Heart right ventricle (tissue), 16 donors: ENCODE measurements around the gene PCGF1. TPM values are rescaled to one million over a fixed set of nuclear protein-coding genes. Genes with fewer than 3 reads are reported as not detected.
A peak's percentile ranks its signal among the peaks of the same experiment; 100 is the strongest.

Experiments used
- ATAC-seq, 8 donors: fragments of 200-7000 bp; cut with Tn5 transposase; one replicate each; pipeline ENCODE4 v1.9.1; 2020; ENCODE audit warnings: mild to moderate bottlenecking in 8 of 8, moderate library complexity in 8 of 8, moderate number of reproducible peaks in 1 of 8
- DNase-seq, 2 donors: peaks; one replicate each; pipeline ENCODE4 v3.0.0-alpha.2; 2020
- H3K27ac ChIP-seq, 10 donors: fragments of 200-600 bp; sonication (generic) in 2 of 10; one replicate each; pipeline versions ENCODE4 v1.5.0 to v1.8.0; 2020 to 2022; ENCODE audit warnings: mild to moderate bottlenecking in 3 of 10
- H3K27me3 ChIP-seq, 7 donors: fragments of 200-600 bp; one replicate each; pipeline ENCODE4 v1.8.0; 2021 to 2022; ENCODE audit warnings: mild to moderate bottlenecking in 2 of 7
- H3K36me3 ChIP-seq, 9 donors: fragments of 200-600 bp; sonication (generic) in 1 of 9; one replicate each; pipeline versions ENCODE4 v1.5.0 to v1.8.0; 2020 to 2022; ENCODE audit warnings: mild to moderate bottlenecking in 2 of 9
- H3K4me1 ChIP-seq, 9 donors: fragments of 200-600 bp; sonication (generic) in 1 of 9; one replicate each; pipeline versions ENCODE4 v1.5.0 to v1.8.0; 2020 to 2022; ENCODE audit warnings: mild to moderate bottlenecking in 4 of 9
- H3K4me3 ChIP-seq, 10 donors: fragments of 200-600 bp; sonication (generic) in 2 of 10; one replicate each; pipeline versions ENCODE4 v1.5.0 to v1.8.0; 2020 to 2022; ENCODE audit warnings: mild to moderate bottlenecking in 7 of 10, moderate library complexity in 2 of 10
- H3K9me3 ChIP-seq, 11 donors: fragments of 200-600 bp in 10 of 11; sonication (generic) in 2 of 11; one replicate each; pipeline versions ENCODE4 v1.5.0 to v1.8.0; 2013 to 2022; ENCODE audit warnings: mild to moderate bottlenecking in 2 of 11, control low read depth in 1 of 11, moderate library complexity in 1 of 11
- WGBS, 2 donors: extraction: QIAGEN DNeasy Blood & Tissue Kit; methylation state at CpG; one replicate each; pipeline ENCODE4 v1.1.7; 2013; ENCODE audit warnings: inconsistent platforms in 1 of 2; 5-methylcytosine and 5-hydroxymethylcytosine counted together
- intact Hi-C, 10 donors: fragments of 100-400 bp; cut with DNase I; formaldehyde crosslinking; loops; one replicate each; pipeline versions ENCODE4 v1.11.1 to v1.14.2; 2022
- polyA plus RNA-seq, 2 donors: library from polyadenylated mRNA; stranded (reverse); fragments of 200-250 nt; gene quantifications; one replicate each; pipeline ENCODE4 v1.2.3, GENCODE V29; 2013
- total RNA-seq, 10 donors: library from RNA; stranded (reverse); fragmentation: NEBNext Ultra II Directional in 3 of 10; extraction: Animal tissue kit (Norgen Biotek cat#: 25700) in 3 of 10; gene quantifications; one replicate each; pipeline versions ENCODE4 v1.2.1 to v1.2.4, GENCODE V29; 2021 to 2023
- TF ChIP-seq, protein P1 (sequence below), 9 donors: fragments of 200-600 bp; sonication (generic) in 2 of 9; IDR thresholded peaks; one replicate each; pipeline versions ENCODE4 v1.5.0 to v1.8.0; 2021 to 2022; ENCODE audit warnings: antibody characterized with exemption in 9 of 9, mild to moderate bottlenecking in 5 of 9, moderate library complexity in 1 of 9
- donor health status: Arrhythmogenic right ventricular cardiomyopathy.
- donor health status: ischemic (EF 13 %, LVEDD 7.1; RV severe dilation, severe dysfunction).
- donor health status: healthy with polysubstance abuse.
- donor health status: DM: no; HTN: yes; CAD: no.
- donor health status: DM: no; HTN: no; CAD: no.
- donor health status: ischemic (EF 25% LVEDD 6.9; RV normal size, moderate dysfunction).
- donor health status: ischemic (EF 25% LVEDD 5.7; RV mildly dilated, moderate dysfunction).
- donor health status: healthy.
- donor health status: DM: yes; HTN: yes; CAD: no.
- donor health status: Ischemic cardiomyopathy.
- donor health status: ischemic (EF 35%, LVEDD 5.7; RV mildly dilated, moderate dysfunction).
- donor health status: nonischemic (EF 11% LVEDD 7.7; RV severe dilation, severe dysfunction).
- donor health status: DM: yes; HTN: yes; CAD: no.
- donor health status: PGD.
- donor health status: ischemic (EF 29% LVEDD 5.4; RV normal size, mild dysfunction).
- donor health status: nonischemic (EF 23%, LVEDD 6.1; RV moderate dilation, normal function).

PCGF1 gene
- total and polyA plus RNA-seq, 12 donors = 10.7 to 27.7 (median 16.0) TPM

DNA sequence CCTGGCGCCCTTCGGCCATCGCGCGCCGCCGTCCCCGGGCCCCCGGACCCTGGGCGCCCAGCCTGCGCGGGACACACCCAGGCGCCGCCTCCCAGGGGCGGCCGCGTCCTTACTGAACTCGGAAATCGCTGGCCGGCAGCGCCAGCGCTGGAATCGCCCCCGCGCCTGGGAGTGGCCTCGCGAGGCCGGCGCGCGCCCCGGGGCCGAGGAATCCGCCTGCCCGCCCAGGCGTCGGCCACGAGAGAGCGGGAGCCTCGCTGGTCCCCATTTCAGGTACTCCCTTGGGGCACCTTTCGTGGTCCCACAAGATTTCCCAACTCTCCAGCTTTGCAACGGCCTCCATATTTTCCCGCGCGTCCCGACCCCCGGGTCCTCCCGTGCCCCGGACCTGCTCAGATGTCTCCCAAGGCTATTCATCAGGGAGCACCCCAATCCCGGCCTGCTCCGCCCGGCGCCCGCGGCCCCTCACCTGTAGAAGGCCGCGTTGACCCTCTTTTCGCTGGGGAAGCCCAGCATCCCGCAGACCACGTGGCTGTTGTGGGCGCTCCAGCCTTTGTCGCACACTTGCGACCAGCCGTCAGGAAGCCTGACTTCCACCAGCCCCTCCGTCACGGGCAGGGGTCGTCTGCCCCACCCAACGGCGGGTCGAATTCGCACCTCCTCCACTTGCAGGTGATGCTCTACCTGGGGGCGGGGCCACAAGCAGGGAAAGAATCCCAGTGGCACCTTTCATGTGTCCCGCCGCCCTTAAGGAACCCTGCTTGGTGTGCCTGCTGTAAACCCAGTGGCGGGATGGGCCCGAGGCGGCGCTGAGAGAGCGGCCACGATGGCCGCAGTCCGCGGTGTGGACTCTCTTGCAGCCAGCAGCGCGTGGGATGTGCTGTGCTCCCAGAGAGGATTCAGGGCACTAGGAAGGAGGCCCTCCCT is 41.7 kb upstream of the PCGF1 start:
- Histone ChIP-seq H3K27ac (peak overlapping the region; percentile 57 to 92 (median 80)), H3K27me3 (peaks cover 0 to 19% (median 0%) of the 10 kb centered on the region in 7 donors), H3K4me1 (peaks cover 6 to 36% (median 22%) of the 10 kb centered on the region in 9 donors), H3K9me3 (no peaks in the 10 kb centered on the region), H3K4me3 (peak overlapping the region; percentile 22 to 82 (median 68)), H3K36me3 (no peaks in the 10 kb centered on the region)
- DNase-seq (peak; percentile 72 to 80), ATAC-seq (peak; percentile 87 to 92 (median 88))
- TF ChIP-seq, protein P1, sequence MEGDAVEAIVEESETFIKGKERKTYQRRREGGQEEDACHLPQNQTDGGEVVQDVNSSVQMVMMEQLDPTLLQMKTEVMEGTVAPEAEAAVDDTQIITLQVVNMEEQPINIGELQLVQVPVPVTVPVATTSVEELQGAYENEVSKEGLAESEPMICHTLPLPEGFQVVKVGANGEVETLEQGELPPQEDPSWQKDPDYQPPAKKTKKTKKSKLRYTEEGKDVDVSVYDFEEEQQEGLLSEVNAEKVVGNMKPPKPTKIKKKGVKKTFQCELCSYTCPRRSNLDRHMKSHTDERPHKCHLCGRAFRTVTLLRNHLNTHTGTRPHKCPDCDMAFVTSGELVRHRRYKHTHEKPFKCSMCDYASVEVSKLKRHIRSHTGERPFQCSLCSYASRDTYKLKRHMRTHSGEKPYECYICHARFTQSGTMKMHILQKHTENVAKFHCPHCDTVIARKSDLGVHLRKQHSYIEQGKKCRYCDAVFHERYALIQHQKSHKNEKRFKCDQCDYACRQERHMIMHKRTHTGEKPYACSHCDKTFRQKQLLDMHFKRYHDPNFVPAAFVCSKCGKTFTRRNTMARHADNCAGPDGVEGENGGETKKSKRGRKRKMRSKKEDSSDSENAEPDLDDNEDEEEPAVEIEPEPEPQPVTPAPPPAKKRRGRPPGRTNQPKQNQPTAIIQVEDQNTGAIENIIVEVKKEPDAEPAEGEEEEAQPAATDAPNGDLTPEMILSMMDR (IDR thresholded peaks at IDR 0.05) = peak in 1 of 9 donors; percentile 11
- intact Hi-C loops = loop anchor here in 1 of 10 donors (5.0 kb wide), 1 partner anchor 38 kb away; no protein-coding TSS in a partner anchor
- 5 to 6% methylated on average over 80 to 85 of the region's 85 CpGs for WGBS, 2 donors

DNA sequence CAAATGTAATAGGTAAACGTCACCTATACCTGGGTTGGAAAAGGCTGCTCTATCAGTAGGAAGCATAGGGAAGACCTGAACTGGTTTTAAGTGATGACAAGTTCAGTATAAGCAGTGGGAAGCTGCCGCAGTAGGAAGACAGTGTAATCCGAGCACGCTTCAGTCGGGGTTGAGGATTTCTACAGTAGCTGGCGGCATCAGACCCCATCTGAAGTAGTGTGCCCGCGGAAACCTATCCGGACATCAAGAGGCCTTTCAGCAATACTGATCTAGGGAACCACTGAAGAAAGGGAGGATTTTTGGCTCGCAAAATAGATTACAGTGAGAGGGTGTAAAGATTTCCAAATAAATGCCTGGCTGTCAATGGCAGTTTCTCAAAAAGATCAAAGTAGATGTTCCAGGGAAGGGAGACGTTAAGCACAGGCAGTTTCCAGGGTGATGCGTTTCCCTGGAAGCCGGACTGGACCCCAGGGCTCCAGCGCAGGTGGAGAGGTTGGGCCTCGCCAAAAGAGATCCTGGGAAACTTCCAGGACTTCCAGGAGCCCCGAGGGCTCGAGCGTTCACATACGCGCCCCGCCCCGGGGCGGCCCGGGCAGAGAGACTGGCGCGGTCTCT is 40.9 kb upstream of the PCGF1 start:
- peak overlapping the region; percentile 57 to 92 (median 80) for H3K27ac ChIP-seq
- peaks cover 0 to 19% (median 0%) of the 10 kb centered on the region in 7 donors for H3K27me3 ChIP-seq
- ATAC-seq = peak in 2 of 8 donors; percentile 0 to 2

DNA sequence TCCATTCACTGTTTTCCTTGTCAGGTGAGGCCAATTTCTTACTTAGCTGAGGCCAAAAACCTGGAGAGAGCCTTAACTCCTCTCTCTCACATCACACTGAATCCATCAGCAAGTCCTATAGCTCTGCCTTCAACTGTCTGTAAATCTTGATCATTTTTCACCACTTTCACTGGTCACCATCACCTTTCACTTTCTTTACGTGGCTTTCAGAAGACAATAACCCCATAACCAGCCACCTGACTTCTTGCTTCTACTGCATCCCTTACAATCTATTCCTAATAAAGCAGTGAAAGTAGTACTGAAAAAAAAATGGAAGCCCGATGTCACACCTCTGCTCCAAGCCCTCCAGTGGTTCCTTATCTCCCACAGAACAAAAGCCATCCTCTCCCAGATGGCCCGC is 38.5 kb upstream of the PCGF1 start:
- H3K9me3 ChIP-seq = no peaks in the 10 kb centered on the region
- TF ChIP-seq, protein P1 (IDR thresholded peaks at IDR 0.05) = no peak
- DNase-seq (no peak), ATAC-seq (no peak)
- intact Hi-C loops = loop anchor here in 1 of 10 donors (5.0 kb wide), 1 partner anchor 41 kb away; no protein-coding TSS in a partner anchor
- no peak overlapping the region for H3K4me3 ChIP-seq
- no peaks in the 10 kb centered on the region for H3K36me3 ChIP-seq
- H3K27me3 ChIP-seq = peaks cover 0 to 19% (median 0%) of the 10 kb centered on the region in 7 donors
- no peak overlapping the region for H3K27ac ChIP-seq
- peaks cover 3 to 27% (median 17%) of the 10 kb centered on the region in 9 donors for H3K4me1 ChIP-seq
- 74 to 82% methylated on average over 3 of the region's 3 CpGs for WGBS, 2 donors

More for the DNA sequence above, 40.9 kb upstream of the PCGF1 start:
- H3K9me3 ChIP-seq = no peaks in the 10 kb centered on the region
- peak overlapping the region; percentile 22 to 82 (median 68) for H3K4me3 ChIP-seq
- WGBS, 2 donors = 12% methylated on average over 23 to 26 of the region's 26 CpGs
- H3K4me1 ChIP-seq = peaks cover 3 to 28% (median 19%) of the 10 kb centered on the region in 9 donors
- no peak for DNase-seq
- intact Hi-C loops = loop anchor here in 1 of 10 donors (5.0 kb wide), 1 partner anchor 39 kb away; no protein-coding TSS in a partner anchor
- no peaks in the 10 kb centered on the region for H3K36me3 ChIP-seq
- TF ChIP-seq, protein P1 (IDR thresholded peaks at IDR 0.05) = no peak

DNA sequence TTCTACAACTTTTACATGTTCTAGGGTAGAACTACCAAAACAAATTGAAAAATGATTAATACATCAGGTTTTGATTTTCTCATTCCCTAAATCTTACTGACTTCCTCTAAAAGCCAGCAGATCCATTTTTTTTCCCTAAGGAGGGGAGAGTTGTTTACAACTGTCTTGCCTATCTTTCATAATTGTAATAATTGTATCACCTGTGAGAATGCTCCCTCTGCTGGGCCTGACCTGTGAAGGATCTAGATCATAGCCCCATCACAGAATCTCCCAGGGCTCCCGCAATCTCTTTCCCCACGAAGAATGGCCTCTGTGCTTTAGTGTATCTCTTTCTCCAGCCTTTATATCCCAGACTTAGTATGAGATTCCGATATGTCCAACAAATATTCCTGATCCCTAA is 37.1 kb upstream of the PCGF1 start:
- ATAC-seq = no peak
- Histone ChIP-seq H3K4me1 (peaks cover 7 to 35% (median 15%) of the 10 kb centered on the region in 9 donors), H3K4me3 (no peak overlapping the region), H3K9me3 (no peaks in the 10 kb centered on the region), H3K27me3 (peaks cover 0 to 16% (median 0%) of the 10 kb centered on the region in 7 donors), H3K36me3 (no peaks in the 10 kb centered on the region), H3K27ac (no peak overlapping the region)
- no peak for DNase-seq
- intact Hi-C loops = loop anchor here in 1 of 10 donors (5.0 kb wide), 1 partner anchor 43 kb away; no protein-coding TSS in a partner anchor
- TF ChIP-seq, protein P1 (IDR thresholded peaks at IDR 0.05) = no peak
- 88 to 90% methylated on average over 3 of the region's 3 CpGs for WGBS, 2 donors
